MCF 10A (cell line): Measurements from ENCODE around the gene SLC47A1. TPM values are rescaled to one million over a fixed set of nuclear protein-coding genes. Genes with fewer than 3 reads are reported as not detected.

Experiments
- BruUV-seq: library from RNA; stranded (reverse); fragments of 400-500 nt; replicated peaks from 2 replicates; lab custom pipeline; 2021; lab: Mats Ljungman, UMichigan
- CTCF ChIA-PET: fragments of 300-600 bp; sonication (Branson Sonifier 250); formaldehyde crosslinking; extraction: SDS; loops from one replicate; lab custom pipeline; 2021; ENCODE audit warnings: antibody characterized with exemption, inconsistent platforms; lab: Yijun Ruan, JAX
- POLR2A ChIA-PET: fragments of 300-600, 350-650 bp; sonication (Branson Sonifier 250); formaldehyde crosslinking; extraction: SDS; loops from one replicate; lab custom pipeline; 2020; ENCODE audit warnings: antibody characterized with exemption, inconsistent platforms; lab: Yijun Ruan, JAX
- DNase-seq: peaks from one replicate; pipeline ENCODE4 v3.0.0-alpha.2; 2018; ENCODE audit not compliant: unreplicated experiment
- H3K27ac Mint-ChIP-seq: one replicate; pipeline ENCODE4 v1.8.0; 2022; ENCODE audit warnings: mild to moderate bottlenecking, low read depth, mixed read lengths; ENCODE audit not compliant: unreplicated experiment
- H3K27me3 Mint-ChIP-seq: one replicate; pipeline ENCODE4 v1.8.0; 2022; ENCODE audit warnings: mixed read lengths; ENCODE audit not compliant: insufficient read depth, unreplicated experiment
- H3K36me3 Mint-ChIP-seq: one replicate; pipeline ENCODE4 v1.8.0; 2022; ENCODE audit warnings: mild to moderate bottlenecking, moderate library complexity, mixed read lengths; ENCODE audit not compliant: insufficient read depth, unreplicated experiment
- H3K4me1 Mint-ChIP-seq: one replicate; pipeline ENCODE4 v1.8.0; 2022; ENCODE audit warnings: mixed read lengths; ENCODE audit not compliant: insufficient read depth, unreplicated experiment
- H3K4me3 Mint-ChIP-seq: one replicate; pipeline ENCODE4 v1.8.0; 2022; ENCODE audit warnings: mild to moderate bottlenecking, moderate library complexity, mixed read lengths; ENCODE audit not compliant: unreplicated experiment
- H3K9me3 Mint-ChIP-seq: one replicate; pipeline ENCODE4 v1.8.0; 2022; ENCODE audit warnings: mixed read lengths; ENCODE audit not compliant: unreplicated experiment
- intact Hi-C: fragments of 100-400 bp; cut with micrococcal nuclease; formaldehyde crosslinking; loops from 2 replicates; pipeline ENCODE4 v1.14.1; 2022
- total RNA-seq: library from RNA; stranded (reverse); gene quantifications from 2 replicates; pipeline ENCODE4 v1.2.3, GENCODE V29; 2022
- TF ChIP-seq, protein P1 (sequence below): fragments of 200-600 bp; IDR thresholded peaks from one replicate; pipeline ENCODE4 v1.8.0; 2022; ENCODE audit warnings: antibody characterized with exemption, mild to moderate bottlenecking; ENCODE audit not compliant: unreplicated experiment

SLC47A1 gene
- total RNA-seq, 1 experiment from 2014 or later, result 1.1 TPM

DNA sequence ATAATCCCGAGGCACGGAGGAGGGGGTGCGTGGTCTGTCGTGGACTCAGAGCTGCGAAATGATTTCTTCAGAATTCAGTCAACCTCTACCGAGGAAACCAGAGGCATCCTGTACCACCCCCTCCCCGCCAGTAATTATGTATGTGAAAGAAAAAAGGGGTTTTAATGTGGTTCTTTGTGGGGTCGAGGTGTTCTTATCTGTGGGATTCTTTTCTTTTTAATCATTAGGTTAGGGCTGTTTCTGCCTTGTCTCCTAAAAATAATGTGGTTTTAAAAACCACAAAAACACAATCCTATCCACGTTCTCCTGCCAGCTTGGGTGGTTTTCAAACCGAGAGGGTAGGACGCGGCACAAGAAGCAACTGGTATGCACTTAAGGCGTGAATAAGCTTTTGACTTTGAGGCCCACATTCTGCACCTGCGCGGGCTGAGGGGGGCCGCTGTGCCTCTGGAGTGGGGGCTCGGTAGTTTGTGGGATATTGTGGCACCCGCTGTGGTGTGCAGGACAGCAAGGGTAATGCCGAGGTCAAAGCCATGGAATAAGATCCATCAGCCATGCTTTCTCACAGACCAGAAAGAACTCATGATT is 1.0 kb downstream of the SLC47A1 start:
- no peak for DNase-seq
- ChIA-PET CTCF (interaction anchor here (0.6 to 0.9 kb wide), 3 partner anchors 19 to 219 kb away, joined by 4 read pairs; no protein-coding TSS in a partner anchor), POLR2A (no interaction called here)
- no peaks in the 10 kb centered on the region for H3K9me3 Mint-ChIP-seq
- no TSS peak for BruUV-seq
- TF ChIP-seq, protein P1, sequence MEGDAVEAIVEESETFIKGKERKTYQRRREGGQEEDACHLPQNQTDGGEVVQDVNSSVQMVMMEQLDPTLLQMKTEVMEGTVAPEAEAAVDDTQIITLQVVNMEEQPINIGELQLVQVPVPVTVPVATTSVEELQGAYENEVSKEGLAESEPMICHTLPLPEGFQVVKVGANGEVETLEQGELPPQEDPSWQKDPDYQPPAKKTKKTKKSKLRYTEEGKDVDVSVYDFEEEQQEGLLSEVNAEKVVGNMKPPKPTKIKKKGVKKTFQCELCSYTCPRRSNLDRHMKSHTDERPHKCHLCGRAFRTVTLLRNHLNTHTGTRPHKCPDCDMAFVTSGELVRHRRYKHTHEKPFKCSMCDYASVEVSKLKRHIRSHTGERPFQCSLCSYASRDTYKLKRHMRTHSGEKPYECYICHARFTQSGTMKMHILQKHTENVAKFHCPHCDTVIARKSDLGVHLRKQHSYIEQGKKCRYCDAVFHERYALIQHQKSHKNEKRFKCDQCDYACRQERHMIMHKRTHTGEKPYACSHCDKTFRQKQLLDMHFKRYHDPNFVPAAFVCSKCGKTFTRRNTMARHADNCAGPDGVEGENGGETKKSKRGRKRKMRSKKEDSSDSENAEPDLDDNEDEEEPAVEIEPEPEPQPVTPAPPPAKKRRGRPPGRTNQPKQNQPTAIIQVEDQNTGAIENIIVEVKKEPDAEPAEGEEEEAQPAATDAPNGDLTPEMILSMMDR, result no peak
- H3K27me3 Mint-ChIP-seq, result peaks cover 25% of the 10 kb centered on the region
- H3K36me3 Mint-ChIP-seq, result no peaks in the 10 kb centered on the region
- no peaks in the 10 kb centered on the region for H3K4me1 Mint-ChIP-seq
- no peak overlapping the region for H3K27ac Mint-ChIP-seq
- intact Hi-C loops, result no loop called here
- H3K4me3 Mint-ChIP-seq, result no peak overlapping the region

DNA sequence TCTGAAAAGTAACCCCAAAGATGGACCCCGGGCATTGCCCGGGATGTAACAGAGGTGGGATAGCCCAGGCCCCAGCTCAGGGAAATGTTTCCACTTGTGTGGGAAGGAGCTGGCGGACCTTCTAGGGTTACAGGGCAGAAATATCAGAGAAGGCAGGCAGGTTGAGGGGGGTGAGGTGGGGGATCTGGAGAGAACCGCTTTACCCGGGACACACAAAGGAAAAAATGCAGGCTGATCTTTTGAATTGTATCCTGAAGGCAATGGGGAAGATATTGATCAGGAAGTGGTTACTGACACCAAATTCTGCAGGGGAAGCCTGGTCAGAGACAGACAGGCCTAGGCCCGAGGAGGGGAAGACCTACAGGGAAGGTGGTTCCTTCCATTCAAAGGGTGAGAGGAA is 3.5 kb downstream of the SLC47A1 start:
- CTCF ChIA-PET, result interaction anchor here (0.7 to 1.7 kb wide), 4 partner anchors 10 to 216 kb away, joined by 3 to 4 read pairs (median 4); no protein-coding TSS in a partner anchor
- POLR2A ChIA-PET, result no interaction called here
- no TSS peak for BruUV-seq
- no peak for DNase-seq
- TF ChIP-seq, protein P1, result no peak
- Mint-ChIP-seq H3K9me3 (no peaks in the 10 kb centered on the region), H3K4me3 (no peak overlapping the region), H3K36me3 (no peaks in the 10 kb centered on the region), H3K4me1 (no peaks in the 10 kb centered on the region), H3K27ac (no peak overlapping the region), H3K27me3 (peaks cover 19% of the 10 kb centered on the region)
- intact Hi-C loops, result no loop called here

DNA sequence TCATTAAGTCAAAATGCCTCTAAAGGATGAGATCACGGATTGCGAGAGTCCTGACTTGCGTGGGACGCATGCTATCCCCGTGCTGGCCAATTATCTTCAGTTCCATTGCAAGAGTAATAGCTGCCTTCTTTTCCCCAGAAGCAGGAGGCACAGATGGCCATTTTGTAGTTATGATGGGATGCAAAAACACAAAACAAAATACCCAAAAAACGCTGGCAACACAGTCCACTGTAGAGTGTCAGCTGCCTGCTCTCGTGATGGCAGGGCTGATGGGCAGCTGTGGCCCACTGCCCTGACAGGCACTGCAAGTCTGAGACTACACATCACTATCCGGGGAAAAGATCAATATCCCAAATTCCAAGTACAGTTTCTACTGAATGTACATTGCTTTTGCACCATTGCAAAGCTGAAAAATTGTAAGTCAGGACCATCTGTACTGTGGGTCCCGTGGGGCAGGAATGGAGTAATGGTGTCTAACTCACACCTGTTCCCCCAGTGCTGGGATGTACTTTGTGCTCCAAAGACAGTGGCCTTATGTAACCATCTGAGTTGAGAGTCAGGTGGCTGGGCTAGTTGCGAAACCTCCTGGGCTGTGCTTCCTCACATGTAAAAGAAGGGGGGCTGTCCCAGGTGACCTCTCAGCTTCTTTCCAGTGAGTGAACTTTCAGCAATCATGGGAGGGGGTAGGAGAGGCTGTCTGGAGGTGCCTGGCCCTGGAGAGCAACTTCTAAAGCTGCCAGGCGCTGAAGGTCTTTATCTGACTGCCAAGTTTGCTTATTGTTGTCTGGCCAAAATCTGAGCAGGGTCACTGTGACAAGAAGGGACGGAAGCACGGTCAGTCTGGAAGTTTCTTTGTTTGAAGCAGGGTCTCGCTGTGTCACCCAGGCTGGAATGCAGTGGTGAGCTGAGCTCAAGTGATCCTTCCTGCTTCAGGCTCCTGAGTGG is 4.7 kb downstream of the SLC47A1 start:
- intact Hi-C loops, result no loop called here
- POLR2A ChIA-PET, result no interaction called here
- BruUV-seq, result no TSS peak

DNA sequence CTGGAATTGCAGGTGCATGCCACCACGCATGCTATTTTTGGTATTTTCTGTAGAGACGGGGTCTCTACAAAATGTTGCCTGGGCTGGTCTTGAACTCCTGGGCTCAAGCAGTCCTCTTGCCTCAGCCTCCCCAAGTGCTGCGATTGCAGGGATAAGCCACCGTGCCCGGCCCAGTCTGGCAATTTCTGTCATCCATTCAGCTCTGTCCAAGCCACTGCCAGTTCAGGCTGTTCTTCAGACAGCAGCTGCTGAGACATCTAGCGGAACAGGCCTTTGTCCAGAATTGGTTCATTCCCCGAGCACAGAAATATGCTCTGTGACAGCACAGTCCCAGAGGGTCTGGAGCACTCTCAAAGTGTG is 5.4 kb downstream of the SLC47A1 start:
- Mint-ChIP-seq H3K27me3 (peaks cover 10% of the 10 kb centered on the region), H3K9me3 (no peaks in the 10 kb centered on the region), H3K4me1 (no peaks in the 10 kb centered on the region), H3K36me3 (no peaks in the 10 kb centered on the region), H3K27ac (no peak overlapping the region), H3K4me3 (no peak overlapping the region)
- ChIA-PET CTCF (no interaction called here), POLR2A (no interaction called here)
- TF ChIP-seq, protein P1, result no peak
- DNase-seq, result no peak
- intact Hi-C loops, result no loop called here
- no TSS peak for BruUV-seq

More for the DNA sequence above, 4.7 kb downstream of the SLC47A1 start:
- peak; percentile 22 for DNase-seq
- Mint-ChIP-seq H3K27ac (no peak overlapping the region), H3K4me3 (no peak overlapping the region), H3K9me3 (no peaks in the 10 kb centered on the region), H3K36me3 (no peaks in the 10 kb centered on the region), H3K4me1 (no peaks in the 10 kb centered on the region), H3K27me3 (peaks cover 11% of the 10 kb centered on the region)
- CTCF ChIA-PET, result interaction anchor here (0.6 to 1.7 kb wide), 3 partner anchors 12 to 1510 kb away, joined by 4 read pairs; no protein-coding TSS in a partner anchor
- TF ChIP-seq, protein P1, result no peak
